Heart right ventricle (tissue), 16 donors: ENCODE results near the gene PDZD2. TPM values are rescaled to one million over a fixed set of nuclear protein-coding genes. Genes with fewer than 3 reads are reported as not detected.
A peak's percentile ranks its signal among the peaks of the same experiment; 100 is the strongest.
"Not testable (repeated sequence)": the region's sequence is repeated elsewhere in the genome, so short reads cannot be mapped to it uniquely, and the experiment has no call there.

Experiments
- ATAC-seq, 8 donors: fragments of 200-7000 bp; cut with Tn5 transposase; one replicate each; pipeline ENCODE4 v1.9.1; 2020; ENCODE audit warnings: mild to moderate bottlenecking in 8 of 8, moderate library complexity in 8 of 8, moderate number of reproducible peaks in 1 of 8
- DNase-seq, 2 donors: peaks; one replicate each; pipeline ENCODE4 v3.0.0-alpha.2; 2020
- H3K27ac ChIP-seq, 10 donors: fragments of 200-600 bp; sonication (generic) in 2 of 10; one replicate each; pipeline versions ENCODE4 v1.5.0 to v1.8.0; 2020 to 2022; ENCODE audit warnings: mild to moderate bottlenecking in 3 of 10
- H3K27me3 ChIP-seq, 7 donors: fragments of 200-600 bp; one replicate each; pipeline ENCODE4 v1.8.0; 2021 to 2022; ENCODE audit warnings: mild to moderate bottlenecking in 2 of 7
- H3K36me3 ChIP-seq, 9 donors: fragments of 200-600 bp; sonication (generic) in 1 of 9; one replicate each; pipeline versions ENCODE4 v1.5.0 to v1.8.0; 2020 to 2022; ENCODE audit warnings: mild to moderate bottlenecking in 2 of 9
- H3K4me1 ChIP-seq, 9 donors: fragments of 200-600 bp; sonication (generic) in 1 of 9; one replicate each; pipeline versions ENCODE4 v1.5.0 to v1.8.0; 2020 to 2022; ENCODE audit warnings: mild to moderate bottlenecking in 4 of 9
- H3K4me3 ChIP-seq, 10 donors: fragments of 200-600 bp; sonication (generic) in 2 of 10; one replicate each; pipeline versions ENCODE4 v1.5.0 to v1.8.0; 2020 to 2022; ENCODE audit warnings: mild to moderate bottlenecking in 7 of 10, moderate library complexity in 2 of 10
- H3K9me3 ChIP-seq, 11 donors: fragments of 200-600 bp in 10 of 11; sonication (generic) in 2 of 11; one replicate each; pipeline versions ENCODE4 v1.5.0 to v1.8.0; 2013 to 2022; ENCODE audit warnings: mild to moderate bottlenecking in 2 of 11, control low read depth in 1 of 11, moderate library complexity in 1 of 11
- CTCF ChIP-seq, 9 donors: fragments of 200-600 bp; sonication (generic) in 2 of 9; IDR thresholded peaks; one replicate each; pipeline versions ENCODE4 v1.5.0 to v1.8.0; 2021 to 2022; ENCODE audit warnings: antibody characterized with exemption in 9 of 9, mild to moderate bottlenecking in 5 of 9, moderate library complexity in 1 of 9
- WGBS, 2 donors: extraction: QIAGEN DNeasy Blood & Tissue Kit; methylation state at CpG; one replicate each; pipeline ENCODE4 v1.1.7; 2013; ENCODE audit warnings: inconsistent platforms in 1 of 2; 5-methylcytosine and 5-hydroxymethylcytosine counted together
- intact Hi-C, 10 donors: fragments of 100-400 bp; cut with DNase I; formaldehyde crosslinking; loops; one replicate each; pipeline versions ENCODE4 v1.11.1 to v1.14.2; 2022
- polyA plus RNA-seq, 2 donors: library from polyadenylated mRNA; stranded (reverse); fragments of 200-250 nt; gene quantifications; one replicate each; pipeline ENCODE4 v1.2.3, GENCODE V29; 2013
- total RNA-seq, 10 donors: library from RNA; stranded (reverse); fragmentation: NEBNext Ultra II Directional in 3 of 10; extraction: Animal tissue kit (Norgen Biotek cat#: 25700) in 3 of 10; gene quantifications; one replicate each; pipeline versions ENCODE4 v1.2.1 to v1.2.4, GENCODE V29; 2021 to 2023
- donor health status: Arrhythmogenic right ventricular cardiomyopathy.
- donor health status: ischemic (EF 13 %, LVEDD 7.1; RV severe dilation, severe dysfunction).
- donor health status: healthy with polysubstance abuse.
- donor health status: DM: no; HTN: yes; CAD: no.
- donor health status: DM: no; HTN: no; CAD: no.
- donor health status: ischemic (EF 25% LVEDD 6.9; RV normal size, moderate dysfunction).
- donor health status: ischemic (EF 25% LVEDD 5.7; RV mildly dilated, moderate dysfunction).
- donor health status: healthy.
- donor health status: DM: yes; HTN: yes; CAD: no.
- donor health status: Ischemic cardiomyopathy.
- donor health status: ischemic (EF 35%, LVEDD 5.7; RV mildly dilated, moderate dysfunction).
- donor health status: nonischemic (EF 11% LVEDD 7.7; RV severe dilation, severe dysfunction).
- donor health status: DM: yes; HTN: yes; CAD: no.
- donor health status: PGD.
- donor health status: ischemic (EF 29% LVEDD 5.4; RV normal size, mild dysfunction).
- donor health status: nonischemic (EF 23%, LVEDD 6.1; RV moderate dilation, normal function).

The PDZD2 gene
- total and polyA plus RNA-seq, 12 donors: 9.0 to 117 (median 82.5) TPM

- Histone ChIP-seq H3K4me3 (no peak overlapping the region), H3K9me3 (no peaks in the 10 kb centered on the region), H3K4me1 (peaks cover 3 to 28% (median 17%) of the 10 kb centered on the region in 9 donors), H3K27me3 (no peaks in the 10 kb centered on the region), H3K27ac (no peak overlapping the region), H3K36me3 (peaks cover 0 to 38% (median 0%) of the 10 kb centered on the region in 9 donors)
- DNase-seq: no peak
- intact Hi-C loops: no loop called here
- peak in 1 of 9 donors; percentile 3 for TF ChIP-seq CTCF (IDR thresholded peaks at IDR 0.05)
- 32 to 44% methylated on average over 7 of the region's 7 CpGs for WGBS, 2 donors
- ATAC-seq: peak in 6 of 8 donors; percentile 43 to 84 (median 52)
Observed at GRCh38 chr5:32013658-32014057, 374.7 kb downstream of the PDZD2 start.

GRCh38 chr5:32014096-32014745 lies 375.3 kb downstream of the PDZD2 start:
- TF ChIP-seq CTCF (IDR thresholded peaks at IDR 0.05): no peak
- intact Hi-C loops: no loop called here
- WGBS, 2 donors: 74 to 85% methylated on average over 10 of the region's 10 CpGs
- Histone ChIP-seq H3K27me3 (no peaks in the 10 kb centered on the region), H3K36me3 (peaks cover 0 to 38% (median 0%) of the 10 kb centered on the region in 9 donors), H3K4me1 (peaks cover 3 to 34% (median 20%) of the 10 kb centered on the region in 9 donors), H3K9me3 (no peaks in the 10 kb centered on the region), H3K27ac (no peak overlapping the region), H3K4me3 (no peak overlapping the region)
- no peak for ATAC-seq
- DNase-seq: no peak

- intact Hi-C loops, ATAC-seq, H3K9me3 ChIP-seq, DNase-seq, H3K27me3 ChIP-seq, H3K4me3 ChIP-seq, H3K27ac ChIP-seq: not testable (repeated sequence)
- Histone ChIP-seq H3K4me1 (peaks cover 3 to 42% (median 22%) of the 10 kb centered on the region in 9 donors), H3K36me3 (peaks cover 0 to 34% (median 0%) of the 10 kb centered on the region in 9 donors)
- WGBS, 2 donors: 97 to 99% methylated on average over 9 of the region's 9 CpGs
Observed at GRCh38 chr5:32015262-32015661, 376.3 kb downstream of the PDZD2 start.

- Histone ChIP-seq H3K36me3 (peaks cover 0 to 14% (median 0%) of the 10 kb centered on the region in 9 donors), H3K4me1 (peaks cover 3 to 67% (median 26%) of the 10 kb centered on the region in 9 donors), H3K27me3 (no peaks in the 10 kb centered on the region), H3K4me3 (peak overlapping the region in 5 of 10 donors; percentile 12 to 30 (median 21)), H3K9me3 (no peaks in the 10 kb centered on the region), H3K27ac (peak overlapping the region in 8 of 10 donors; percentile 11 to 67 (median 50))
- intact Hi-C loops: no loop called here
- peak in 1 of 2 donors; percentile 39 for DNase-seq
- WGBS, 2 donors: 52 to 65% methylated on average over 8 of the region's 8 CpGs
- TF ChIP-seq CTCF (IDR thresholded peaks at IDR 0.05): no peak
- peak; percentile 45 to 82 (median 68) for ATAC-seq
Observed at GRCh38 chr5:32017692-32018367, 378.9 kb downstream of the PDZD2 start.
